Inferior parietal cortex (tissue), 1 donor: ENCODE results near the gene KLHL4.
"Not testable (repeated sequence)": the region's sequence is repeated elsewhere in the genome, so short reads cannot be mapped to it uniquely, and the experiment has no call there.

ENCODE experiments used
- DNase-seq: peaks from one replicate; pipeline ENCODE4 v3.0.0-alpha.2; 2016; ENCODE audit errors: extremely low spot score

The KLHL4 gene

DNA sequence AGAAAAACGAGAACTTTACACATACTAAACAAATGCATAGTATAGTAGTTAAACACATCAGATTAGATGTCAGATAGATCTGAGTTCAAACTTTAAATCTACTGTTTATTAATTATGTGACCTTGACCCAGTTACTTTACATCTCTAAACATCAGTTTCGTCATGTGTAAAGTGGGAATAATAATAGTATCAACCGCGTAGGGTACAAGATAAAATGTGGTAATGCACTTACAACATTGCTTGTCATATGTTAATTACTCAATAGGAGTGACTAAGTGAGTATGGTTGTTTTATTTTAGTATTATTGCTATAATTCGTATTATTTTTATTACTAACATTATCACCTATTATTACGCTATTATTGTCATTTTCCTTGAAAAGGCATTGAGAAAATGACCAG, 144.2 kb downstream of the KLHL4 start:
- no peak for DNase-seq

DNA sequence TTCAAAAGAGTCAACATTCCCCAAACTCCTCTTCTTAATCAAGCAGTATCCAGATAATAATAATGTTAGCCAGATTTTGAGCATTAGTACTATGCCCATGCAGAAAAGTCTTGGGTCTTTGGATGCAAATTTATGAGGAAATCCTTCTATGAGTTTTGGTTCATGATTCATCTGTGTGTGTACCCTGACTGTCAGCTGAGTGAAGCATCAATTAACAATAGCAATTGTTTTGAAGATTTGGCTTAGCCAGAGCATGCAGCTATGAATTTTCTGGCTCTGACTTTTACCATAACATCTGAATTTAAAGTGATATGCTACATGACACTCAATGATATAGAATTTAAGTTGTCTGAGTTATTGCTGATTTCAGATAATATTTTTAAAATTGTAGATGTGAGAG, 145.8 kb downstream of the KLHL4 start:
- DNase-seq, result peak; percentile 36

DNA sequence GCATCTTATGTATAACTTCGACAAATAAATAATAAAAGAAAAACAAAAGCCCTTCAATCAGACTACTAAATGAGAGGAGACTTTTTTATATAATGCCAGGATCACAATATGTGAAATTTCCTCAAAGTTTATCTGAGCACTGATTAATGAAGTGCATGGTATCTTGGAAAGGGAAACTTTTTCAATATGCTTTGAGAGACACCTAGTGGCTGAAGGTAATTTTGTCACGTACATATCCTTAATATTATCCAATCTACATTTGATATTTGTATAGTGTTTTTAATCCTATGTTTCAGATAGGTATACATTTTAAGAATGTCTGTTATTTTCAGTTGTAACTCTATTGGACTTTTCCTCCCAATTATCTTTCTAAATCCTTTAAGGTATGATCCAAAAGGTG, 146.8 kb downstream of the KLHL4 start:
- peak; percentile 47 for DNase-seq

DNA sequence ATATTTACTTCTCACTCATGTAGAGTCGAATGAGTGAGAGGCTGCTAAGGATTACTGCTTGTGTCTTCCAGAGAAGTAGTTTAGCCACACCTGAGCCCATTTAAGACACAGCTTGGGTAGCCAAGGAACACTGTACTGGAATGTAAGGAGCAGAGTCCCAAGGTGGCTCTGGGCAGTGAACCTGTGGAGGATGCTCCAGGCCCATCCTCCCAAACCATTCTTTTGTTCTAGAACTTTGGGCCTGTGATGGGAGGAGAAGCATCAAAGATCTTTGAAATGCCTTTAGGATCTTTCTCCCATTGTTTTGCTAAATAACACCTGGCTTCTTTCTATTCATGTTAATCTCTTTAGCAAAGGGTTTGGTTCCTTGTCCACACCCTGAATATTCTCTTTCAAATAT, 162.2 kb downstream of the KLHL4 start:
- DNase-seq, result no peak

DNA sequence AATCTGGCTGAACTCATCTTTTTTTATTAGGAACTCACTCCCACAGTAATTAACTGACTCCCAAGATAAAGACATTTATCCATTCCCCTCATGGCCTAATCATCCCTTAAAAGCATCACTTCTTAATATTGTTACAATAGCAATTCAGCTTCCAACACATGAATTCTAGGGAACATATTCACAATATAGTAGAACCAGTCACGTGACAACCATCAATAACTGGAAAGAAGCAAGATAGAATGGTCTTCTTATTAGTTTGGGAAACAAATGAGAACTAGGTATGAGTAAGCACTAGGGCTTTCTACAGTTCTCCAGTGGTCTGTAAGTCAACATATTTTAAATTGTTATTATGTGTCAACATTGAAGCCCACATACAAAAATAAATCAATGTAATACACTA, 170.1 kb downstream of the KLHL4 start:
- no peak for DNase-seq

DNA sequence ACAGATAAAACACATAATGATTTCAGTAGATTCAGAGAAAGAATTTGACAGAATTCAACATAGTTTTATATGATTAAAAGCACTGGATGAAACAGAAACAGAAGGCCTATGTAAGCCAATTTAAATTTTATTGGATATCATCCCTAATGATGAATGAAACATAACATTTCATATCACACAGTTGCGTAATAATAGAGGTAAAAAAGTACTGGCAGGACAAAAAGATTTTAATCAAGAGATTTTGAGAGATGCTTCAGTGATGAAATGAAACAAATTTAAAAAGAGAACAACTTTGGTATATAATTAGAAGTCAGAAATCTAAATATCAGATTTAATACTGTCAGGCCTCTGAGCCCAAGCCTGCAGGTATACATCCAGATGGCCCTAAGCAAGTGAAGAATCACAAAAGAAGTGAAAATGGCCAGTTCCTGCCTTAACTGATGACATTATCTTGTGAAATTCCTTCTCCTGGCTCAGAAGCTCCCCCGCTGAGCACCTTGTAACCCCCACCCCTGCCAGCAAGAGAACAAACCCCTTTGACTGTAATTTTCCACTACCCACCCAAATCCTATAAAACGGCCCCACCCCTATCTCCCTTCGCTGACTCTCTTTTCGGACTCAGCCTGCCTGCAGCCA, 170.6 kb downstream of the KLHL4 start:
- not testable (repeated sequence) for DNase-seq

DNA sequence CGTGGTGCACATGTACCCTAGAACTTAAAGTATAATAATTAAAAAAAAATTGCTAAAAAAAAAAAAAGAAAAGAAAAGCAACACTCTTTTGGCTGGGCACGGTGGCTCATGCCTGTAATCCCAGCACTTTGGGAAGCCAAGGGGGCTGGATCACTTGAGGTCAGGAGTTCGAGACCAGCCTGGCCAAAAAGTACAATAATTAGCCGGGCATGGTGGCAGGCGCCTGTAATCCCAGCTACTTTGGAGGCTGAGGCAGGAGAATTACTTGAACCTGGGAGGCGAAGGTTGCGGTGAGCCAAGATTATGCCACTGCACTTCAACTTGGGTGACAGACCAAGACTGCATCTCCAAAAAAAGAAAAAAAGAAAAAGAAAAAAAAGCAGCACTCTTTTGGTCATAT, 171.6 kb downstream of the KLHL4 start:
- DNase-seq, result not testable (repeated sequence)

DNA sequence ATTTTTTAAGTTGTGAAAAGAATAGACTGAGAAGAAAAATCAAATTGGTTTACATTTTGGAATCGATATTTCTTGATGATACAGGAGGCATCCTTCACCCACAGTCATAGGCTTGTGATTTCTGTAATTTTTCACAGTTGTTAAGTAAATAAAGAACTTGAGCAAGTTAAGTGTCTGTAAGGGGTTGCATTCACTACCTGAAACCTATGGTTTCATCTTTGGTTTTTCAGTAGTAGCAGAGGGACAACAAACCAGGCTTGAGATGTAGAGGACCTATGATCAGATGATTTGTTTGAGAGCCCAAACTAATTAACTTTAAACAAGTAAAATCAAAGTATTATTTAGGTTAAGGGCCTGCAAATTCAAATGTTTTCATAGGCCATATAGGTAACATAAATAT, 175.6 kb downstream of the KLHL4 start:
- DNase-seq, result no peak

DNA sequence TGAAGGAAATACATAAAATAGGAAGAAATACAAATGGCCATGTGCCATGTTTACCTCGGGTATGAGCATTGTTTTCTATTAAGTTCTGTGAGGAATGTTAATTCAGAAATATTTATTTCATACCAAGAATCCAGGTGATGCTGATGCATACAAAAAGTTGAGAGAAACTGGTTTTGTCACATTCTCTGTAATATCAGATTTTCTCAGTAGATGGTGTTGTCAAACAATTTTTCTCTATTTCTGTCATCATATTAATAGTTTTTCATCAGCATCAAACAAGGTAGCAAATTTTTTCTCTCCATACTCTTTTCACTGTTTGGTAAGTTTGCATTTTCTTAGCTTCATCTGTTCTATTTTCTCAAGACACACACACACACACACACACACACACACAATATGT, 179.8 kb downstream of the KLHL4 start:
- DNase-seq, result no peak

DNA sequence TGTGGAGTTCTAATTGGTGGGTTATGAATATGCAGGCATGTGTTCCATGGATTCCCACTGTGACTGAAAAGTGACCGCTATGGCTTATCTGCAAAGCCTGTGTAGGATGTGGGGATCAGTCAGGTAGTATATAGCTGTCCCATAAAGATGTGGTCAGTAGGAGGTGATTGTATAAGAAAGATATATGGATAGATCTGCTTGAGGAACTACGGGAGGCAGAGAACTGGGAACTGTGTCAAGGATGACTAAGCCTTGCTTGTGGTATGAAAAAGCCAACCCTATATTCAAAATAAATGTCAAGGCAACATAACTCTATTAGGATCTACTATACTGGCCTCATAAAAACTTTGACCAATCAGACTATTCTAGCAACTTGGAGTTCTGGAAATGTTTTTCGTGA, 185.2 kb downstream of the KLHL4 start:
- no peak for DNase-seq

DNA sequence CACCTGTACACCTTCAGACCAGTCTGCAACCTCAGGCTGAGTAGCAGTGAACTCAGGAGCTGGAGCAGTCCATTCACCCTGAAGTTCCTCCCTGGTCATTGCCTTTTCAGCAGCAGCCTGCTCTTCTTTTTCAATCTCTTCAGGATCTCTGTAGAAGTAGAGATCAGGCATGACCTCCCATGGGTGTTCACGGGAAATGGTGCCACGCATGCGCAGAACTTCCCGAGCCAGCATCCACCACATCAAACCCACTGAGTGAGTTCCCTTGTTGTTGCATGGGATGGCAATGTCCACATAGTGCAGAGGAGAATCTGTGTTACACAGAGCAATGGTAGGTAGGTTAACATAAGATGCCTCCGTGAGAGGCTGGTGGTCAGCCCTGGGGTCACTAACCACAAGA, 185.9 kb downstream of the KLHL4 start:
- DNase-seq, result not testable (repeated sequence)

DNA sequence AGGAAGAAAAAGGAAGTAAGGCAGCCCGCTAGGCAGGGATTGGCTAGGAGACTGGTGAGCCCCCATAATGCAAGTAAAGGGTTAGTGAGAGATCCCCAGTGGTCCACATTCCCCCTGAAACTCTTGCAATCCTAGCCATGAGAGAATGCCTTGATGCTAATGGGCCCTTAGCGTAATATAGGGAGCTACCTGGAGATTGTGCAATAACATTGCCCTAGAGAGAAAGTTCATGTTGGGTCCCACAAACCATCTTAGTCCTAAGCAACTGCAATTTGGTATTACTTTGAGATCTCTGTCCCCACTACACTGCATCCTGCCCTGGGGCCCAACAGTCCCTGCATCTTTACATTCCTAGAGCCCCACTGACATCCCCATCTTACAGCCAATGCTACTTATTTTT, 188.5 kb downstream of the KLHL4 start:
- DNase-seq, result no peak

DNA sequence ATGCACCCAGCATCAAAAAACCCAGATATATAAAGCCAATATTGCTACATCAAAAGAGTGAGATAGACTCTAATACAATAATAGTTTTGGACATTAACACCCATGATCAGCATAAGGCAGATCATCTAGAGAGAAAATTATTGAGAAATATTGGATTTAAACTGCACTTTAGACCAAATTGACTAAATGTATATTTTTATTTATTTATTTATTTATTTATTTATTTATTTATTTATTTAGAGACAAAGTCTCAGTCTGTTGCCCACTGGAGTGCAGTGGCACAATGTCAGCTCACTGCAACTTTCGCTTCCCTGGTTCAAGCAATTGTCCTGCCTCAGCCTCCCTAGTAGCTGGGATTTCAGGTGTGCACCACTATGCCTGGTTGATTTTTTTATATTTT, 193.0 kb downstream of the KLHL4 start:
- no peak for DNase-seq
